Measurements from ENCODE around the gene ZNF12. TPM values are rescaled to one million over a fixed set of nuclear protein-coding genes. Genes with fewer than 3 reads are reported as not detected.

Gene ZNF12
- total RNA-seq, 1 donor from 2014 or later = 28.8 TPM

- no peak overlapping the region for H3K4me3 ChIP-seq
- DNase-seq (ENCODE audit: low spot score in 2 of 2) = no peak
- no peaks in the 10 kb centered on the region for H3K27me3 ChIP-seq
- no peak for TF ChIP-seq CTCF (IDR thresholded peaks at IDR 0.05)
- peaks cover 0 to 5% of the 10 kb centered on the region in 2 donors for H3K9me3 ChIP-seq
- no peaks in the 10 kb centered on the region for H3K4me1 ChIP-seq
- intact Hi-C loops (cut with DNase I) = no loop called here
- H3K27ac ChIP-seq = no peak overlapping the region
- H3K36me3 ChIP-seq = peaks cover 35 to 65% of the 10 kb centered on the region in 2 donors
Observed at GRCh38 chr7:6653071-6654003, 53.4 kb downstream of the ZNF12 start.

- Histone ChIP-seq H3K27me3 (no peaks in the 10 kb centered on the region), H3K27ac (no peak overlapping the region), H3K9me3 (peaks cover 0 to 5% of the 10 kb centered on the region in 2 donors), H3K4me3 (no peak overlapping the region), H3K4me1 (no peaks in the 10 kb centered on the region), H3K36me3 (peaks cover 41 to 72% of the 10 kb centered on the region in 2 donors)
- TF ChIP-seq CTCF (IDR thresholded peaks at IDR 0.05) = no peak
- DNase-seq (ENCODE audit: low spot score in 2 of 2) = no peak
- intact Hi-C loops (cut with DNase I) = no loop called here
Observed at GRCh38 chr7:6652446-6653011, 54.2 kb downstream of the ZNF12 start.

GRCh38 chr7:6651851-6652445, 54.8 kb downstream of the ZNF12 start:
- no peak for TF ChIP-seq CTCF (IDR thresholded peaks at IDR 0.05)
- H3K4me1 ChIP-seq = no peaks in the 10 kb centered on the region
- intact Hi-C loops (cut with DNase I) = no loop called here
- H3K4me3 ChIP-seq = no peak overlapping the region
- DNase-seq (ENCODE audit: low spot score in 2 of 2) = no peak
- H3K9me3 ChIP-seq = peaks cover 0 to 5% of the 10 kb centered on the region in 2 donors
- peaks cover 42 to 76% of the 10 kb centered on the region in 2 donors for H3K36me3 ChIP-seq
- no peaks in the 10 kb centered on the region for H3K27me3 ChIP-seq
- no peak overlapping the region for H3K27ac ChIP-seq

- no peaks in the 10 kb centered on the region for H3K27me3 ChIP-seq
- H3K9me3 ChIP-seq = peaks cover 0 to 5% of the 10 kb centered on the region in 2 donors
- peak in 1 of 2 donors; percentile 60 for DNase-seq (ENCODE audit: low spot score in 2 of 2)
- no peak overlapping the region for H3K4me3 ChIP-seq
- H3K36me3 ChIP-seq = peaks cover 50 to 80% of the 10 kb centered on the region in 2 donors
- no peak overlapping the region for H3K27ac ChIP-seq
- intact Hi-C loops (cut with DNase I) = no loop called here
- no peaks in the 10 kb centered on the region for H3K4me1 ChIP-seq
- TF ChIP-seq CTCF (IDR thresholded peaks at IDR 0.05) = no peak
Observed at GRCh38 chr7:6650521-6651011, 56.2 kb downstream of the ZNF12 start.

DNA sequence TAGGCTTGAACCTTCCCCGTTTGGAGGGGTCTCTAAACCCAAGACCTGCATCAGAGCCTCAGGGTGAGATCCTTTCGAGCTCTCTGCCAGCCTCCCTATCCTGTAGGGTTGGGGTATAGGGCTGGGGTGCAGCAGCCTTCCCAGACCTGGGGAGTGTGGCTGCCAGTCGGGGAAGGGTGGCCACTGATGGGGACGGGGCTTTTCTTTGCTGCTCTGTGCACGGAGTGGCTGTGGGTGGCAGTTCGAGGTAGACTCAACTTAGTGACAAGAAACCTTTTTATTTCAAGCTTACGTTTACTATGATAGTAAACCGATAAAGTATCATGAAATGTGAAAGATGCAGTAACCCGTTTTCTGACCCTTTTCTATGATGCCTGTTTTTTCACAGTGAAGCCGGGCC, 56.7 kb downstream of the ZNF12 start:
- DNase-seq (ENCODE audit: low spot score in 2 of 2) = no peak

More for the DNA sequence above, 56.7 kb downstream of the ZNF12 start:
- Histone ChIP-seq H3K4me1 (no peaks in the 10 kb centered on the region), H3K27ac (no peak overlapping the region), H3K9me3 (peaks cover 0 to 5% of the 10 kb centered on the region in 2 donors), H3K36me3 (peaks cover 54 to 80% of the 10 kb centered on the region in 2 donors), H3K4me3 (no peak overlapping the region), H3K27me3 (no peaks in the 10 kb centered on the region)
- no peak for TF ChIP-seq CTCF (IDR thresholded peaks at IDR 0.05)
- intact Hi-C loops (cut with DNase I) = no loop called here
